BLaER1 treated with 17β-estradiol and CSF1 and Interleukin-3, amounts not matched to agents 10 nM and 100 nM (cell line): ENCODE results near the gene TET3.
A peak's percentile ranks its signal among the peaks of the same experiment; 100 is the strongest.

ENCODE experiments used
- H3K27ac ChIP-seq, 11 experiments: shearing (Covaris generic); formaldehyde crosslinking; 2 replicates each; pipeline ENCODE4 v1.8.1; 2022
- H3K27me3 ChIP-seq, 11 experiments: shearing (Covaris generic); formaldehyde crosslinking; 2 replicates each; pipeline ENCODE4 v1.8.1; 2022
- H3K36me3 ChIP-seq, 11 experiments: shearing (Covaris generic); formaldehyde crosslinking; 2 replicates each; pipeline ENCODE4 v1.8.1; 2022
- H3K4me1 ChIP-seq, 10 experiments: shearing (Covaris generic); formaldehyde crosslinking; 2 replicates each; pipeline ENCODE4 v1.8.1; 2022
- H3K4me2 ChIP-seq, 11 experiments: shearing (Covaris generic); formaldehyde crosslinking; 2 replicates each; pipeline ENCODE4 v1.8.1; 2022
- H3K4me3 ChIP-seq, 10 experiments: shearing (Covaris generic); formaldehyde crosslinking; 2 replicates each; pipeline ENCODE4 v1.8.1; 2022
- H3K9ac ChIP-seq, 11 experiments: shearing (Covaris generic); formaldehyde crosslinking; 2 replicates each; pipeline ENCODE4 v1.8.1; 2022
- H3K9me3 ChIP-seq, 11 experiments: shearing (Covaris generic); formaldehyde crosslinking; replicated peaks in 1 of 11; 2 replicates each; pipeline ENCODE4 v1.8.1; 2022
- H4K20me1 ChIP-seq, 11 experiments: shearing (Covaris generic); formaldehyde crosslinking; 2 replicates each; pipeline ENCODE4 v1.8.1; 2022
- Cebpa-rat ChIP-seq, 11 experiments: shearing (Covaris generic); IDR thresholded peaks; 2 replicates each; pipeline ENCODE4 v1.8.1; 2022

TET3 gene

DNA sequence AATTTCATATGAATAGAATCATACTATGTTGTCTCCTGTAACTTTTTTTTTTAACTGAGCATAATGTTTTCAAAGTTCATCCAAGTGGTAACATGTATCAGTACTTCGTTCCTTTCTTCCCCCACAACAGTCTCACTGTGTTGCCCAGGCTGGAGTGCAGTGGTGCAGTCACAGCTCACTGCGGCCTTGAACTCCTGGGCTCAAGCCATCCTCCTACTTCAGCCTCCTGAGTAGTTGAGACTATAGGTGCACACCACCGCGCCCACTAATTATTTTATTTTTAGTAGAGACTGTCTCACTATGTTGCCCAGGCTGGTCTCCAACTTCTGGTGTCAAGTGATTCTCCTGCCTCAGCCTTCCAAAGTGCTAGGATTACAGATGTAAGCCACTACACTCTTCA is 23.4 kb upstream of the TET3 start:
- Histone ChIP-seq H4K20me1 (0 out of 22 replicates have a peak, but pooled peaks cover 0 to 11% (median 0%) of the 10 kb centered on the region in 11 experiments), H3K36me3 (peaks cover 64 to 70% (median 67%) of the 10 kb centered on the region in 11 experiments), H3K4me1 (peaks cover 0 to 27% (median 0%) of the 10 kb centered on the region in 10 experiments; a peak in 8 of 20 replicates), H3K27ac (no peak overlapping the region), H3K4me3 (no peak overlapping the region), H3K9ac (no peak overlapping the region), H3K27me3 (no peaks in the 10 kb centered on the region), H3K9me3 (peaks cover 9 to 32% (median 24%) of the 10 kb centered on the region in 11 experiments; a peak in 21 of 22 replicates), H3K4me2 (no peak overlapping the region)
- no peak for TF ChIP-seq Cebpa-rat (IDR thresholded peaks at IDR 0.05)

DNA sequence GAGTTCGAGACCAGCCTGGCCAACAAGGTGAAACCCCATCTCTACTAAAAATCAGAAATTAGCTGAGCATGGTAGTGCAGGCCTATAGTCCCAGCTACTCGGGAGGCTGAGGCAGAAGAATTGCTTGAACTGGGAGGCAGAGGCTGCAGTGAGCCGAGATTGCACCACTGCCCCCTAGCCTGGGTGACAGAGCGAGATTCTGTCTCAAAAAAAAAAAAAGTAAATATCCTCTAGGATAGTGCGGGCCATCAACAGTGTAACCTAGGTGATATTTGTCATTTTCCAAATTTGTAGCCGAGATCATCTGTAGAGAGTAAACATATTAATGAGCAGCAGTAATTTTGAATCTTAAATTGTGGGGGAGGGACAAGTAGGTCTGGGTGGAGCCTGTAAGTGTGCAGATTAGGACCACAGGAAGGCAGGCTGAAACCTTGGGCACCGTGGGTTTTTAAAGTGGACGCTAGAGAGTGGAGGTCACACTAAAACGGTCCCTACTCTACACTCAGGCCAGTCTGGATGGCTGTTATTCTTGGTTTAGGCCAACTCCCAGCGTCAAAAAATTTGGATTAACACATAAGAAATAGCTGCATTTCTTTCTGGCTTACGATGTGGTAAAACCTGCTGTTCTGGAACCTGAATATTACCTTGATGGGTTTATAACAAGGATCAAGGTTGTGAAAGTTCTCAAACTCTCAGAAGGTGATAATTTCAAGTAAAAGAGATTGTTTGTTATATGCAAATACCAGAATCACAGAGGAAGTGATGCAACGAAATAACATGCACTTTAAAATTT is 22.7 kb upstream of the TET3 start:
- peaks cover 2 to 27% (median 5%) of the 10 kb centered on the region in 10 experiments; a peak in 16 of 20 replicates for H3K4me1 ChIP-seq
- H3K36me3 ChIP-seq: peaks cover 56 to 63% (median 60%) of the 10 kb centered on the region in 11 experiments
- no peak overlapping the region for H3K4me2 ChIP-seq
- H3K9me3 ChIP-seq: peaks cover 9 to 32% (median 24%) of the 10 kb centered on the region in 11 experiments; a peak in 21 of 22 replicates
- no peak overlapping the region for H3K27ac ChIP-seq
- H3K4me3 ChIP-seq: no peak overlapping the region
- 0 out of 22 replicates have a peak, but pooled peaks cover 0 to 4% (median 0%) of the 10 kb centered on the region in 11 experiments for H4K20me1 ChIP-seq
- no peaks in the 10 kb centered on the region for H3K27me3 ChIP-seq
- H3K9ac ChIP-seq: no peak overlapping the region
- no peak for TF ChIP-seq Cebpa-rat (IDR thresholded peaks at IDR 0.05)

DNA sequence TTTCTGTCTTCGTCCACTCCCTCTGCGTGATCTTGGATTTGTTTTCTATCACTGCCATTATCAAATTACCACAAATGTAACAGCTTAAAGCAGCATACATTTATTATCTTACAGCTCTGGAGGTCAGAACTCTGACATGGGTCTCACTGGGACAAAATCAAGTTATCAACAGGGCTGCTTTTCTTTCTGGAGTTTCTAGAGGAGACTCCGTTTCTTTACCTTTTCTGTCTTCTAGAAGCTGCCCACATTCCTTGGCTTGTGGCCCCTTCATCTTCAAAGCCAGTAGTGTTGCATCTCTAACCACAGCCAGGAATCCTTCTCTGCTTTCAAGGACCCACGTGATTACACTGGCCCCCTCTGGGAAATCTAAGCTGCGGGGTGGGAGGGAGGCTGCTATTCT is 21.9 kb upstream of the TET3 start:
- peaks cover 10 to 33% (median 13%) of the 10 kb centered on the region in 10 experiments for H3K4me1 ChIP-seq
- H3K4me2 ChIP-seq: no peak overlapping the region
- H3K27me3 ChIP-seq: no peaks in the 10 kb centered on the region
- H3K36me3 ChIP-seq: peaks cover 48 to 55% (median 52%) of the 10 kb centered on the region in 11 experiments
- no peak overlapping the region for H3K27ac ChIP-seq
- peaks cover 9 to 32% (median 24%) of the 10 kb centered on the region in 11 experiments; a peak in 21 of 22 replicates for H3K9me3 ChIP-seq
- H3K9ac ChIP-seq: no peak overlapping the region
- H4K20me1 ChIP-seq: no peaks in the 10 kb centered on the region
- no peak overlapping the region for H3K4me3 ChIP-seq
- no peak for TF ChIP-seq Cebpa-rat (IDR thresholded peaks at IDR 0.05)

DNA sequence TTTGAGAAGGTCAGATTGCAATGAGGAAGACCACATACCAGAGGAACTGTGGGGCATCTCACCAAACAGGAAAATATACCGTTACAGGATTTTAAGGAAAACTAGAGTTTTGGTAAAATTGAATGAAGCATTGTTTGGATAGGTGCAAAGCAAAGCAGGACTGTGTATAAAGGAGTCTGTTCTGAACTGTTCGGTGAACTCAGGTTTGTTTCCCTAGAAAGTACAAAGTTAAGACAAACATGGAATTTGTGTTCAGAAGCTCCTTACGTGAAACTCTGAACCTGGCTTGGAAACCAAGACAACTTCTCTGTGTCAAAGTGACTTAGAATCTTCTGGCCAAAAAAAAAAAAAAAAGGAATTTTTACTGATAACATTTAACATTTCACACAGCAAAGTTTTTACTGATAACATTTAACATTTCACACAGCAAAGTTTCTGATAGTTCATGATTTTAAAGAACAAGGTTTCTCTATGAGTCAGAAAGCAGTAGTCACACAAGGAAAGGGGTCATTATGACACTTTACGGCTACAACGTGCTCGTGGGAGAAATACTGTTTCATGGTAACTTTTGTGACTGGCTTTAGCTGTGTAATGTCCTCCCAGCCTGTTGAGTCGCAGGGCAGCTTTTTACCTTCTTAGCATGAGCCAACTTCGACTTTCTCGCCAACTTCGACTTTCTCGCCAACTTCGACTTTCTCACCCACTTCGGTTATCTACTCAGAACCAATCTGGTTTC is 21.2 kb upstream of the TET3 start:
- H3K4me2 ChIP-seq: peak overlapping the region in 1 of 11 experiments; percentile 26; a peak in 1 of 22 replicates
- peaks cover 18 to 41% (median 21%) of the 10 kb centered on the region in 10 experiments for H3K4me1 ChIP-seq
- no peak overlapping the region for H3K27ac ChIP-seq
- peaks cover 41 to 48% (median 45%) of the 10 kb centered on the region in 11 experiments for H3K36me3 ChIP-seq
- no peak overlapping the region for H3K4me3 ChIP-seq
- TF ChIP-seq Cebpa-rat (IDR thresholded peaks at IDR 0.05): no peak
- no peaks in the 10 kb centered on the region for H4K20me1 ChIP-seq
- H3K27me3 ChIP-seq: no peaks in the 10 kb centered on the region
- H3K9me3 ChIP-seq: peaks cover 9 to 32% (median 24%) of the 10 kb centered on the region in 11 experiments; a peak in 21 of 22 replicates
- no peak overlapping the region for H3K9ac ChIP-seq

DNA sequence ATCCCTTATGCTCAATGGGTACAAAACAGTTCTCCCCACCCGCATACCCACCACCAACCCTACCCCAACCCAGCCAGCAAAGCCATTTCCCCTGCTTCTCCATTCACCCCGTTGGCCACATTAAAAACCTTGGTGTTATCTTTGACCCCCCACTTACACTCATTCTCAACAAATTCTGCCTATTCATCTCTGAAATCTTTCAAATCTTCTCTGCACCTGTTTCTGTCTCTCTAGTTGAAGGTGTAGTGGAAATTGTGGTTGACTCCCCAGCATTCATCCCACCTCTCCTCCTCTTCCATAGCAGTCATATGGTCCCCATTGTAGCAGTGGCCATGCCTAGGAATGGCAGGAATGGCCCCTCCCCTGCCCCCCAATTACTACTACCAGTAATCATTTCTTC is 20.5 kb upstream of the TET3 start:
- H3K4me2 ChIP-seq: peak overlapping the region in 2 of 11 experiments; percentile 2 to 26; a peak in 1 of 22 replicates

DNA sequence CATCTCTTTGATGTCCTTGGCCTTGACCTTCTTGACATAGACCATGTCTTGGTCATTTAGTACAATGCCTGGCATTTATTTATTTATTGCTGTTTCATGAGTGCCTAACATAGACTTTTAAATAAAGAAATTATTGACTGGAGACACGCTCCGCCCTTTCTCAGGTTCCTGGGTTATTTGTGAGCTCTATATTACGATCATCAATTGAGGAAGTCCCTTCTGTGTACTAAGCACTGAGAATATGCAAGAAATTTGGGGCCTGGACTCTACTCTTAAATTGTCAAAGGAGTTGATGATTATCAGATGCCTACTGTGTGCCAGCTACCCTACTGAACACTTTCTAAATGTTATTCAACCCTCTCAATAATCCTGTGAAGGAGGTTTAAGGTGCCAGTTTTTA is 19.7 kb upstream of the TET3 start:
- no peak overlapping the region for H3K9ac ChIP-seq
- no peak overlapping the region for H3K4me3 ChIP-seq
- peaks cover 33 to 56% (median 36%) of the 10 kb centered on the region in 10 experiments for H3K4me1 ChIP-seq
- TF ChIP-seq Cebpa-rat (IDR thresholded peaks at IDR 0.05): no peak
- H3K27ac ChIP-seq: no peak overlapping the region
- no peaks in the 10 kb centered on the region for H4K20me1 ChIP-seq
- peak overlapping the region in 2 of 11 experiments; percentile 34 to 49; a peak in 2 of 22 replicates for H3K4me2 ChIP-seq
- peaks cover 26 to 33% (median 30%) of the 10 kb centered on the region in 11 experiments for H3K36me3 ChIP-seq
- no peaks in the 10 kb centered on the region for H3K27me3 ChIP-seq
- peaks cover 9 to 32% (median 24%) of the 10 kb centered on the region in 11 experiments; a peak in 21 of 22 replicates for H3K9me3 ChIP-seq

More for the DNA sequence above, 20.5 kb upstream of the TET3 start:
- no peak overlapping the region for H3K27ac ChIP-seq
- no peak overlapping the region for H3K4me3 ChIP-seq
- peaks cover 24 to 48% (median 27%) of the 10 kb centered on the region in 10 experiments for H3K4me1 ChIP-seq
- no peak overlapping the region for H3K9ac ChIP-seq
- TF ChIP-seq Cebpa-rat (IDR thresholded peaks at IDR 0.05): no peak
- no peaks in the 10 kb centered on the region for H4K20me1 ChIP-seq
- H3K27me3 ChIP-seq: no peaks in the 10 kb centered on the region
- H3K36me3 ChIP-seq: peaks cover 34 to 41% (median 38%) of the 10 kb centered on the region in 11 experiments
- peaks cover 9 to 32% (median 24%) of the 10 kb centered on the region in 11 experiments; a peak in 21 of 22 replicates for H3K9me3 ChIP-seq

DNA sequence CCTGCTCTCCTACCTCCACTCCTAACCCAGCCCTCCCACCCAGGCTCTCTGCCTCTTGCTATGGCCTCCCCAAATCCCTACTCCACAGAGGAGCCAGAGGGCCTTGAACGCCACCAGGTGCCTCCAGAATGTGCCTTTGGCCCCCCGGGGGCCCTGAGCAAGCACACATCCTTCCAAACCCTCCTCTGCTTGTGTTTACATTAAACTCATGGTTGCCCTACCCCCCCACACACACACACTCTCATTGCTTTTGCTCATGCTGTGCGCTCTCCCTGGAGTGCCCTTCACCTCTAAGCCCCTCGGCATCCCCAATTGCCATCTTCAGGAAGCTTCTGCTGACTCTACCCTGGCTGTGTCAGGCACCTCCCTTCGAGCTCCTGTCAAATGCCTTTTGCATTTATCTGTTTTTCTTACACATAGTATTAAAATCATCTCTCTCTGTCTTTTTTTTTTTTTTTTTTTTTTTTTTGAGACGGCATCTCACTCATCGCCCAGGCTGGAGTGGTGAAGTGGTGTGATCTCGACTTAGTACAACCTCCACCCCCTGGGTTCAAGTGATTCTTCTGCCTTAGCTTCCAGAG is 16.3 kb upstream of the TET3 start:
- Histone ChIP-seq H3K4me2 (peak overlapping the region; percentile 87 to 98 (median 90); a peak in 21 of 22 replicates), H3K4me1 (peaks cover 66 to 87% (median 70%) of the 10 kb centered on the region in 10 experiments), H3K9ac (no peak overlapping the region), H3K4me3 (no peak overlapping the region), H4K20me1 (no peaks in the 10 kb centered on the region; a peak in 1 of 22 replicates), H3K9me3 (peaks cover 0 to 1% (median 0%) of the 10 kb centered on the region in 11 experiments; a peak in 1 of 22 replicates), H3K27ac (peak overlapping the region in 2 of 11 experiments; percentile 84 to 89; a peak in 2 of 22 replicates), H3K36me3 (peaks cover 0 to 10% (median 0%) of the 10 kb centered on the region in 11 experiments; a peak in 3 of 22 replicates), H3K27me3 (no peaks in the 10 kb centered on the region)
- no peak for TF ChIP-seq Cebpa-rat (IDR thresholded peaks at IDR 0.05)

DNA sequence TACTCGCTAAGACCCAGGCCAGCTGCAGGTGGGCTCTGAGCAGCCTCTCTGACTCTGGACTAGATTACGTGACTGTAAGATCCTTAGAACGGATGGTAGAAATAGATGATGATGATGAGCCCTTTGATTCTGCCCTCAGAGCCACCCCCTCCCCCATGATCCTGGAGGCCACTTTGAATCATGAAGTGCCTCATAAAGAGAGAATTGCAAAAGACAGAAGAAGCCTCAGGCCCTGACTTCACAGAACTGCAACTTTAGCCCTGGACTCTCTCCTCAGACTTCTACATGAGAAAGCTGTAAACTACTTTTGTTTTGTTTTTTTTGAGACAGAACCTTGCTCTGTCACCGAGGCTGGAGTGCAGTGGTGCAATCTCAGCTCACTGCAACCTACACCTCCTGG is 15.4 kb upstream of the TET3 start:
- H3K27ac ChIP-seq: peak overlapping the region in 9 of 11 experiments; percentile 68 to 89 (median 84); a peak in 16 of 22 replicates
- H3K27me3 ChIP-seq: no peaks in the 10 kb centered on the region
- H3K36me3 ChIP-seq: peaks cover 0 to 10% (median 0%) of the 10 kb centered on the region in 11 experiments; a peak in 3 of 22 replicates
- H3K4me3 ChIP-seq: 0 out of 20 replicates have a peak overlapping the region, but pooled peaks of 1 of the 10 experiments have one; percentile 56
- H3K4me1 ChIP-seq: peaks cover 72 to 87% (median 74%) of the 10 kb centered on the region in 10 experiments
- H3K9me3 ChIP-seq: no peaks in the 10 kb centered on the region
- no peak for TF ChIP-seq Cebpa-rat (IDR thresholded peaks at IDR 0.05)
- H3K9ac ChIP-seq: peak overlapping the region in 9 of 11 experiments; percentile 2 to 77 (median 73); a peak in 12 of 22 replicates
- H4K20me1 ChIP-seq: no peaks in the 10 kb centered on the region; a peak in 1 of 22 replicates
- H3K4me2 ChIP-seq: peak overlapping the region; percentile 87 to 98 (median 90)
